ENCODE results near the gene METTL9. TPM values are rescaled to one million over a fixed set of nuclear protein-coding genes. Genes with fewer than 3 reads are reported as not detected.
"Not testable (repeated sequence)": the region's sequence is repeated elsewhere in the genome, so short reads cannot be mapped to it uniquely, and the experiment has no call there.

The METTL9 gene
- total RNA-seq = 97.7 TPM

DNA sequence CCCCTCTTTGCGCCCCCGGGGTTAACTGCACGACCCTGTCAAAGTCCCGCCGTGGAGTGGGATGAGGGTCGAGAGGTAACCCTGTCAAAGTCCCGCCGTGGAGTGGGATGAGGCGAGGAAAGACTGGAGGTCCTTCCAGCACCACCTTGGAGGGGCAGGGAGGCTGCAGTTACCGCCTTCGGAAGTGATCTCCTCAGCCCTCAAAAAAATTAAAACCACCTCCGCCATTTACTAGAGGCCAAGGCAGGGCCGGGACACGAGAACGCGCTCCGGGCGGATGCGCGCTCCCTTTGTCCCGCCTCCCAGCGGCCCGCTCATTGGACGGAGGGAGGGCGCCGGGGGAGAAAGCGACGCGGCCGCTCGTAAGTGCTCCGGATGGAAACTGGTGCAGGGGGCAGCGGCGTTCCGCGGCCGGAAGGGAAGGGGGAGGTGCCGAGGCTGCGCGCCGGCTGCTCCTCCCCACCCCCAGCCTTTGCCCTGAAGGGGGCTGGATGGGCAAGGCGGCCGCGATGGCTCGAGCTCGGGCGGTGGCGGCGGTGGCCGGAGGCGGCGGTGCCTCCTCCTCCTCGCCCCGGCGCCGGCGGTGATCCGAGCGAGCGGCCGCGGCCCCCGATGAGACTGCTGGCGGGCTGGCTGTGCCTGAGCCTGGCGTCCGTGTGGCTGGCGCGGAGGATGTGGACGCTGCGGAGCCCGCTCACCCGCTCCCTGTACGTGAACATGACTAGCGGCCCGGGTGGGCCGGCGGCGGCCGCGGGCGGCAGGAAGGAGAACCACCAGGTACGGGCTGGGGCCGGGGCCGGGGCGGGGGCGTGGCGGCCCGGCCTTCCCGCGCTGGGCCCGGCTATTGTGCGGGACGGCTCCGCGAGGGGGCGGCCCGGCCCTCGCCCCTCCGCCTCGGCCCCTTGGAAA lies at the start of gene METTL9:
METTL9 (plus strand) TSS at position 456 of the 909 bp plus-strand sequence; CDS start at position 613, 157 bp downstream.
- H3K4me3 ChIP-seq = peak within 1 kb of the TSS; percentile 61 to 74
- intact Hi-C loops (cut with DNase I) = no loop called here
- no peaks in the 10 kb centered on the region for H3K9me3 ChIP-seq
- peak; percentile 94 for TF ChIP-seq POLR2AphosphoS5 (IDR thresholded peaks at IDR 0.05; ENCODE audit: insufficient read depth in 1 of 2, low read depth in 1 of 2)
- peak in 1 of 2 donors; percentile 49 for TF ChIP-seq POLR2A (IDR thresholded peaks at IDR 0.05)
- TF ChIP-seq, protein P1, sequence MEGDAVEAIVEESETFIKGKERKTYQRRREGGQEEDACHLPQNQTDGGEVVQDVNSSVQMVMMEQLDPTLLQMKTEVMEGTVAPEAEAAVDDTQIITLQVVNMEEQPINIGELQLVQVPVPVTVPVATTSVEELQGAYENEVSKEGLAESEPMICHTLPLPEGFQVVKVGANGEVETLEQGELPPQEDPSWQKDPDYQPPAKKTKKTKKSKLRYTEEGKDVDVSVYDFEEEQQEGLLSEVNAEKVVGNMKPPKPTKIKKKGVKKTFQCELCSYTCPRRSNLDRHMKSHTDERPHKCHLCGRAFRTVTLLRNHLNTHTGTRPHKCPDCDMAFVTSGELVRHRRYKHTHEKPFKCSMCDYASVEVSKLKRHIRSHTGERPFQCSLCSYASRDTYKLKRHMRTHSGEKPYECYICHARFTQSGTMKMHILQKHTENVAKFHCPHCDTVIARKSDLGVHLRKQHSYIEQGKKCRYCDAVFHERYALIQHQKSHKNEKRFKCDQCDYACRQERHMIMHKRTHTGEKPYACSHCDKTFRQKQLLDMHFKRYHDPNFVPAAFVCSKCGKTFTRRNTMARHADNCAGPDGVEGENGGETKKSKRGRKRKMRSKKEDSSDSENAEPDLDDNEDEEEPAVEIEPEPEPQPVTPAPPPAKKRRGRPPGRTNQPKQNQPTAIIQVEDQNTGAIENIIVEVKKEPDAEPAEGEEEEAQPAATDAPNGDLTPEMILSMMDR (IDR thresholded peaks at IDR 0.05) = peak in 1 of 3 experiments; percentile 5
- H3K27ac ChIP-seq = peak within 1 kb of the TSS; percentile 92
- peaks cover 41% of the 10 kb centered on the region for H3K4me1 ChIP-seq
- no peaks in the 10 kb centered on the region for H3K36me3 ChIP-seq
- DNase-seq (ENCODE audit: extremely low spot score in 2 of 2) = peak in 1 of 2 donors; percentile 93
- H3K27me3 ChIP-seq = no peaks in the 10 kb centered on the region

DNA sequence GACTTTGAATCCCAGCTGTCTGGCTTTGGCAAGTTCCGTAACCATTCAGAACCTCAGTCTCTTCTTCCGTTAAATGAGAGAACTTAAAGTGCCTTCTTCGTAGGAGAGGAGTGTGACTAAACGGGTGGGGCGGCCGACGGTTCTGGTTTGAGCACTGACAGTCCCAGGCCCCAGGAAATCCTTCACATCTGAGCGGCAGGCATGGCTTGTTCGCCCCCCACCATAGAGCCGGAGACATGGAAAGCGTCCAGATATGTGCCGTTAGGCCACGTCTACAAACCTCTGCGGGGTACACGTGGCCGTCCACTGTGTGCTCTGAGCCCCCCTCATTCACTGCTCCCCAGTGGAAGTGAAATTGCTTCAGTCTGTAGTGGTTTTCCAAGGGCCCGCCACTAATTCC lies 49.4 kb upstream of the METTL9 start:
- H3K36me3 ChIP-seq; DNase-seq (ENCODE audit: extremely low spot score in 2 of 2); H3K4me1 ChIP-seq; H3K4me3 ChIP-seq; H3K27ac ChIP-seq; H3K9me3 ChIP-seq; H3K27me3 ChIP-seq: not testable (repeated sequence)
- intact Hi-C loops (cut with DNase I) = loop anchor here (10.0 kb wide), 1 partner anchor 45 kb away; no protein-coding TSS in a partner anchor

DNA sequence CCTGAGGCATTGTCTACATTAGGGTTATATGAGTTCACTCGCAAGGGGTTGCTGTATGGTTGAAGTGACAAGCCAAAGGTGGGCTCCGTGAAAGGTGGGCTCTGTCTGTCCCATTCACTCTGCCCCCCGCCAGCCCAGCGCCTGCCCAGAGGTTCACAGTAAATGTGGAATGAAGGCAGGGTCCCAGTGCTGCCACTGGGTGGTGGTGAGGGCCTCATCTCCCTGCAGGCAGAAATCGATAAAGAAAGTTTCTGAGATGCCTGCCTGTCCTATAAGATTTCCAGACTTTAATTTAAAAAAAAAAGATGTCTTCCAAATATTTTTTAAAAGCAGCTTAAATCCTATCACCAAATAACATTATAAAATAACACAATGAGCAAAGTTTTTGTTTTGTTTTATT lies 48.9 kb upstream of the METTL9 start:
- not testable (repeated sequence) for DNase-seq (ENCODE audit: extremely low spot score in 2 of 2); H3K36me3 ChIP-seq; H3K4me1 ChIP-seq; H3K4me3 ChIP-seq; H3K27ac ChIP-seq; H3K9me3 ChIP-seq; H3K27me3 ChIP-seq
- intact Hi-C loops (cut with DNase I) = loop anchor here (10.0 kb wide), 1 partner anchor 46 kb away; no protein-coding TSS in a partner anchor

- not testable (repeated sequence) for H3K9me3 ChIP-seq
These were observed 48.3 kb upstream of the METTL9 start for GRCh38 chr16:21551076-21551475.

GRCh38 chr16:21551600-21551999 lies 47.8 kb upstream of the METTL9 start:
- not testable (repeated sequence) for H3K4me3 ChIP-seq; H3K36me3 ChIP-seq; H3K4me1 ChIP-seq; H3K9me3 ChIP-seq; H3K27ac ChIP-seq; DNase-seq (ENCODE audit: extremely low spot score in 2 of 2); H3K27me3 ChIP-seq
- intact Hi-C loops (cut with DNase I) = loop anchor here (10.0 kb wide), 1 partner anchor 47 kb away; no protein-coding TSS in a partner anchor

More at GRCh38 chr16:21551076-21551475, 48.3 kb upstream of the METTL9 start:
- H3K27me3 ChIP-seq; H3K4me3 ChIP-seq; DNase-seq (ENCODE audit: extremely low spot score in 2 of 2); H3K27ac ChIP-seq; H3K4me1 ChIP-seq; H3K36me3 ChIP-seq: not testable (repeated sequence)
- intact Hi-C loops (cut with DNase I) = loop anchor here (10.0 kb wide), 1 partner anchor 46 kb away; no protein-coding TSS in a partner anchor

DNA sequence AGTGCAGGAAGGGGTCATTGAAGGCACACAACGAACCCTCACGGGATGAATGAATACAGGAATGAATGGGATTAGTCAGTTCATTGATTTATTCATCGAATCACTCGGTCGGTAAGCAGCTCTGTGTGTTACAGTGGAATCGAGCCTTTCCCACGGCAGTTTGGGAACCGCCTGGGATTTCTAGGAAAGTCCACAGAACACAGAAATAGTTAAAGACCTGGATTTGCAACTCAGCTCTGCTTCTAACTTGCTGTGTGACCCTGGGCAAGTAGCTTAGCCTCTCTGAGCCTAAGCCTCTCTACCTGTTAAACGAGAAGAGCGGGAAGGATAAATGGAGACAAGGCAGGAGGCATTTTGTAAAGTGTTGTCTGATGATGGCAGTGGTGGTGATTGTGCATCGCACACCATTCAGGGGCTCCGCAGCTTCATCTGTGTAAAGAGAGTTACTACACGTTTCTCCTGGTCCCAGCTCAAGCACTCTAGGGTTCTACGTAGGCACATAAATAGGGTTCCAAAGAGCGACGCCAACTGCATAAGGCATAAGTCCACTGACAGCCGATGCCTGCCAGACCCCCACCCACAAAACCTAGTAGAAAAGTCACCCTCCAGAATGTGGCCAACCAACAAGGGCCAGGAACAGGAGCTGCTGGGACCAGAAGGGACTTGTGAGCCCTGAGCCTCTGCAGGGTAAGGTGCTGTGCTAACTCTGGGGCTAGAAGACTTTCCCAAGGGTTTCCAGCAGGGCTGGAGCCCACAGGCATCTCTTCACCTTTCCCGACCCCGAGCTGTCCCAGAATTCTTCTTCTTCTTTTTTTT lies 45.7 kb upstream of the METTL9 start:
- not testable (repeated sequence) for H3K4me3 ChIP-seq; H3K9me3 ChIP-seq; H3K4me1 ChIP-seq; DNase-seq (ENCODE audit: extremely low spot score in 2 of 2); H3K27me3 ChIP-seq; H3K36me3 ChIP-seq; H3K27ac ChIP-seq
- intact Hi-C loops (cut with DNase I) = loop anchor here (10.0 kb wide), 1 partner anchor 49 kb away; no protein-coding TSS in a partner anchor

GRCh38 chr16:21554795-21555585 lies 44.4 kb upstream of the METTL9 start:
- intact Hi-C loops (cut with DNase I) = loop anchor here (5.0 to 10.0 kb wide), 2 partner anchors 50 to 1122 kb away; no protein-coding TSS in a partner anchor

DNA sequence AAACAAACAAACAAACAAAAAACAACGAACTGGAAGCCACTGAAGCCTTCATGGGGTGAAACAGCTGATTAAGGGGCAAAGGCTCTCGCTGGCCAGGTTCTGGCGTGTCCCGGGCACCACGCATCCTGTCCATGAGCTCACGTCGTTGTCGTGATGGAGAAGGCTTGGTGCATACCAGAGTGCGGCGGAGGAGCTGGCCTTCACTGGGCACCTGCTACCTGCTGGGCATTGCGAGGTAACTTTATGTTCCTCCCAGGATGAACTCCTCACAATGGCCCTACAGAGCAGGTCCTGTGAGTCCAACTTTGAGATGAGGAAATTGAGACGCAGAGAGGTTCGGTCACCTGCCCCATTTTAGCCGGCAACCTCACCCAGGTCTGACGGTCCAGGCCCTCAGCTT lies 43.8 kb upstream of the METTL9 start:
- H3K27me3 ChIP-seq; H3K4me3 ChIP-seq; H3K36me3 ChIP-seq; DNase-seq (ENCODE audit: extremely low spot score in 2 of 2); H3K4me1 ChIP-seq; H3K27ac ChIP-seq; H3K9me3 ChIP-seq: not testable (repeated sequence)
- intact Hi-C loops (cut with DNase I) = loop anchor here (5.0 to 10.0 kb wide), 2 partner anchors 51 to 1122 kb away; no protein-coding TSS in a partner anchor

More at GRCh38 chr16:21554795-21555585, 44.4 kb upstream of the METTL9 start:
- no peak for DNase-seq (ENCODE audit: extremely low spot score in 2 of 2)
- Histone ChIP-seq H3K9me3 (no peaks in the 10 kb centered on the region), H3K27me3 (no peaks in the 10 kb centered on the region), H3K27ac (no peak overlapping the region), H3K36me3 (no peaks in the 10 kb centered on the region), H3K4me1 (peaks cover 8% of the 10 kb centered on the region), H3K4me3 (no peak overlapping the region)
- TF ChIP-seq POLR2A (IDR thresholded peaks at IDR 0.05) = peak in 1 of 2 donors; percentile 0
- TF ChIP-seq, protein P1 (IDR thresholded peaks at IDR 0.05) = peak; percentile 88 to 99 (median 90)
- TF ChIP-seq POLR2AphosphoS5 (IDR thresholded peaks at IDR 0.05; ENCODE audit: insufficient read depth in 1 of 2, low read depth in 1 of 2) = peak in 1 of 2 donors; percentile 48

GRCh38 chr16:21556026-21556595 lies 43.3 kb upstream of the METTL9 start:
- H3K27me3 ChIP-seq; H3K27ac ChIP-seq; DNase-seq (ENCODE audit: extremely low spot score in 2 of 2); H3K4me3 ChIP-seq; H3K4me1 ChIP-seq; H3K9me3 ChIP-seq; H3K36me3 ChIP-seq: not testable (repeated sequence)
- intact Hi-C loops (cut with DNase I) = loop anchor here (5.0 to 10.0 kb wide), 2 partner anchors 51 to 1121 kb away; no protein-coding TSS in a partner anchor
